Activated naive CD4-positive, alpha-beta T cell treated with anti-CD3 and anti-CD28 coated beads, Interleukin-2, amount 50 U/mL, for 24 hours (primary cell): ENCODE data around the gene CNTN5.

ENCODE experiments used
- H3K27ac Mint-ChIP-seq: one replicate; pipeline ENCODE4 v1.8.0; 2021; ENCODE audit warnings: mild to moderate bottlenecking, mixed read lengths
- H3K27me3 Mint-ChIP-seq: one replicate; pipeline ENCODE4 v1.8.0; 2021; ENCODE audit warnings: mixed read lengths
- H3K36me3 Mint-ChIP-seq: one replicate; pipeline ENCODE4 v1.8.0; 2021; ENCODE audit warnings: mixed read lengths
- H3K4me1 Mint-ChIP-seq: one replicate; pipeline ENCODE4 v1.8.0; 2021; ENCODE audit warnings: mixed read lengths
- H3K4me3 Mint-ChIP-seq: one replicate; pipeline ENCODE4 v1.8.0; 2021; ENCODE audit warnings: mild to moderate bottlenecking, mixed read lengths
- H3K9me3 Mint-ChIP-seq: one replicate; pipeline ENCODE4 v1.8.0; 2021; ENCODE audit warnings: mixed read lengths

Gene CNTN5

GRCh38 chr11:99631618-99632017, 610.9 kb downstream of the CNTN5 start:
- H3K36me3 Mint-ChIP-seq = no peaks in the 10 kb centered on the region
- H3K4me1 Mint-ChIP-seq = no peaks in the 10 kb centered on the region
- no peaks in the 10 kb centered on the region for H3K9me3 Mint-ChIP-seq
- no peak overlapping the region for H3K27ac Mint-ChIP-seq
- no peak overlapping the region for H3K4me3 Mint-ChIP-seq
- H3K27me3 Mint-ChIP-seq = no peaks in the 10 kb centered on the region

- Mint-ChIP-seq H3K27ac (no peak overlapping the region), H3K4me1 (no peaks in the 10 kb centered on the region), H3K36me3 (no peaks in the 10 kb centered on the region), H3K4me3 (no peak overlapping the region), H3K9me3 (no peaks in the 10 kb centered on the region), H3K27me3 (no peaks in the 10 kb centered on the region)
These were observed 612.2 kb downstream of the CNTN5 start for GRCh38 chr11:99632969-99633368.

DNA sequence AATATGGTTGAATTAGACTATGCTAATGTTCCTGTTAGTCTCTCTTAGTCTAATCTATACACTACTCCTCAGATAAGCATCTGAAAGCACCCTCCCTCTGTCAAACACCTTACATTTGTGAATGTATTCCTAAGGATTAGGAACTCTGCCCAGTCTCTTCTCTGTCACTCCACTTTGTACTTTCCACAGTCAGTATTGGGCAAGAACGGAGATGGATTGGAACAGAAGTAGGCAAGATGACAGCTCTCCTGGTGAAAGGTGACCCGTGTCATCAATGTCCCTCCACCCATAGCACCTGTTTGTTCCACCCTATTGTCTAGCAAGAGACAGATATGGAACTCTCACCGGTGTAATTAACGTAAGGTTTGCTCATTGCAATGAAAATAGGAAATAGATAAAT, 613.8 kb downstream of the CNTN5 start:
- Mint-ChIP-seq H3K27ac (no peak overlapping the region), H3K27me3 (no peaks in the 10 kb centered on the region), H3K4me1 (no peaks in the 10 kb centered on the region), H3K9me3 (no peaks in the 10 kb centered on the region), H3K36me3 (no peaks in the 10 kb centered on the region), H3K4me3 (no peak overlapping the region)

DNA sequence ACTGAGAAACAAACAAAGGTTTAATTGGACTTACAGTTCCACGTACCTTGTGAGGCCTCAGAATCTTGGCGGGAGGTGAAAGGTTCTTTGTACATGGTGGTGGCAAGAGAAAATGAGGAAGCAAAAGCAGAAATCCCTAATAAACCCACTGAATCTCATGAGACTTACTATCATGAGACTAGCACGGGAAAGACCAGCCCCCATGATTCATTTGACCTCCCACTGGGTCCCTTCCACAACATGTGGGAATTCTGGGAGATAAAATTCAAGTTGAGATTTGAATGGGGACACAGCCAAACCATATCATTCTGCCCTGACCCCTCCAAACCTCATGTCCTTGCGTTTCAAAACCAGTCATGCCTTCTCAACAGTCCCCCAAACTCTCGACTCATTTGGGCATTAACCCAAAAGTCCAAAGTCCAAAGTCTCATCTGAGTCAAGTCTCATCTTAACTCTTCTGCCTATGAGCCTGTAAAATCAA, 617.4 kb downstream of the CNTN5 start:
- no peaks in the 10 kb centered on the region for H3K4me1 Mint-ChIP-seq
- H3K27me3 Mint-ChIP-seq = no peaks in the 10 kb centered on the region
- peaks cover 12% of the 10 kb centered on the region for H3K9me3 Mint-ChIP-seq
- H3K4me3 Mint-ChIP-seq = no peak overlapping the region
- no peaks in the 10 kb centered on the region for H3K36me3 Mint-ChIP-seq
- no peak overlapping the region for H3K27ac Mint-ChIP-seq

DNA sequence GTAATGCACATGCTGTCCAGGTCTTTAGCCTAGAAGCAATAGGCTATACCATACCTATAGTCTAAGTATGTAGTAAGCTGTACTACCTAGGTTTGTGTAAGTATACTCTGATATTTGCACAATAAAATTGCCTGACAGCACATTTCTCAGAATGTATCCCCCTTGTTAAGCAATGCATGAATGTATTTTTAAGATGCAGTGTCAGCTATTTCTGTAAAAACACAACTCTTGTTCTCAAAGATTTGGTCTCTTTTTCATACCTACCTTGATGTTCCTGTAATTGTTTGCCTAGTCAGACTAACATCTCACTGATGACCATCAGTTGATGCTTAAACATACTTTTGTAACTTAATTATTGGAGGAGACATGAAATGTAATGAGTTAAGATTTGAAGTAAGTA, 619.9 kb downstream of the CNTN5 start:
- Mint-ChIP-seq H3K4me3 (no peak overlapping the region), H3K27ac (no peak overlapping the region), H3K9me3 (peaks cover 12% of the 10 kb centered on the region), H3K4me1 (no peaks in the 10 kb centered on the region), H3K36me3 (no peaks in the 10 kb centered on the region), H3K27me3 (no peaks in the 10 kb centered on the region)

- H3K27ac Mint-ChIP-seq = no peak overlapping the region
- H3K27me3 Mint-ChIP-seq = no peaks in the 10 kb centered on the region
- no peak overlapping the region for H3K4me3 Mint-ChIP-seq
- H3K36me3 Mint-ChIP-seq = no peaks in the 10 kb centered on the region
- peaks cover 17% of the 10 kb centered on the region for H3K9me3 Mint-ChIP-seq
- H3K4me1 Mint-ChIP-seq = no peaks in the 10 kb centered on the region
These were observed 625.2 kb downstream of the CNTN5 start for GRCh38 chr11:99645934-99646333.

DNA sequence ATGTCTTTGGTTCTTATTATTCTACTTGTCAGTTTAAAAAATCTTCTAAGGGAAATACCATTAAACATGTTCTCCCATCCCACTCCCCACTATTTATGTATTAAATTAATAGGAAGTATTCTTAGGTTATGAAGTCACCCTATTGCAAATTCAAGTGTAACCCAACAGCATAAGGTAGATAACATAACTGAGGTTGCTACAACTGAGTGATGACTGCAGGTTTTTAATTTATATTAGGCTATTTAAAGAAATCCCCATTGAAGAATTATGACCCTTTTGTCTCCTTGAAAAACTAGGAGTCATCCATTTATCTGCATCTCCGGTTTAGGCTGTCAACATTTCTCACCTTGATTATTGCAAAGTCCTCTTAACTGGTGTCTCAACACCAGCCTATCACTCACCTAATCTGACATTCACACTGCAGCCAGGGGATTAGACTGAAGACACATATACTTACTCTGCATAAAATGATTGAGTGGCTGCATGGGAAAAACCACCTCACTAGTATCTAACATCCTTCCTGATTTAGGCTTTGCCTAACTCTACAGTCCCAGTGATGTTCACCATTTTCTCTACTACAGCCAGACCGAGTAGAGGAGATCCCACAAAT, 649.4 kb downstream of the CNTN5 start:
- Mint-ChIP-seq H3K4me3 (no peak overlapping the region), H3K9me3 (peaks cover 18% of the 10 kb centered on the region), H3K27me3 (no peaks in the 10 kb centered on the region), H3K4me1 (no peaks in the 10 kb centered on the region), H3K36me3 (no peaks in the 10 kb centered on the region), H3K27ac (no peak overlapping the region)

DNA sequence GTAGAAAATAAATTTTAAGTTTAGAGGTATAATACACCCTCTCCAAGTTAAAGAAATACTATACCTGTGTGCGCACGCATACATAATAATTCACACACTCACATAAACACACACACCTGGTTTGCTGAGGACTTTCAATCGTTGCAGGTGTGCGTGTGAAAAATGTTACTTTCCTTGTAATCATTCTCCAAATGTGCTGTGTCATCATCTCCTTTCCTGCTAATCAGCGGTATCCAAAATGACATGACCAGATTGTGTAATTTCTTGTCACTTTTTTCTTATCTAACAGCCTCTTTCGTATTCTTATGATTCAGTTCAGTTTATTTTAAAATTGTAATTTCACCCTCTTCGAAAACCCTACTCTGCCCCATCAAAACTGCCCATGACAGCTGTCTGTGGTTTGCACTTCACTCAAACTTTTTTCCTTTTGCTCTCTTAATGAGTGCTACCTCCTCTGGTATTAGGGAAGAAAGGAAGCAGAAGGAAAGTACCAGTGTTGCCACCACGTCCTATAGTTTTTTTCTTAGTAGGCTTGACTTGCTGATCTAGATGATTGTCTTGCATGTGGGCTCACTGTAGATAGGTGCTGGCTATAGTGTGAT, 651.2 kb downstream of the CNTN5 start:
- no peak overlapping the region for H3K27ac Mint-ChIP-seq
- no peak overlapping the region for H3K4me3 Mint-ChIP-seq
- H3K36me3 Mint-ChIP-seq = no peaks in the 10 kb centered on the region
- H3K4me1 Mint-ChIP-seq = no peaks in the 10 kb centered on the region
- no peaks in the 10 kb centered on the region for H3K27me3 Mint-ChIP-seq
- H3K9me3 Mint-ChIP-seq = peaks cover 17% of the 10 kb centered on the region

- peaks cover 11% of the 10 kb centered on the region for H3K9me3 Mint-ChIP-seq
- H3K27me3 Mint-ChIP-seq = no peaks in the 10 kb centered on the region
- H3K36me3 Mint-ChIP-seq = no peaks in the 10 kb centered on the region
- no peak overlapping the region for H3K27ac Mint-ChIP-seq
- H3K4me1 Mint-ChIP-seq = no peaks in the 10 kb centered on the region
- no peak overlapping the region for H3K4me3 Mint-ChIP-seq
These were observed 655.5 kb downstream of the CNTN5 start for GRCh38 chr11:99676292-99676691.

DNA sequence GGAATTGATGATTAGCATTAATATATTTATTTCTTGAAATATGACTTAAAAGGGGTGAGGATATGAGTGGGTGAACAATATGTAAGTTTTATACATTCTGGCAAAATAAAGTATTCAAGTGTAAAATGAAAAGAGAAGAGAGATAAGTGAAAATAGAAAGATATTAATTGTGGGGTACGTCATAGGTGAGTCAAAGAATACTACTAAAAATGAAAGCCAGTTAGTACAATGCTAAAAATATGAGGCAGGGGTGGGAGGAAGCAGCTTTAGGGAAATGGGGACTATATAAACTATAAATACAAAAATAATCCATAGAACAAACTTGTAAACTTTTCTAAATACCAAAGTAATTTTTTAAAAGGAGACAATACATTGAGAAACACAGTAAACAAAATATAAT, 661.4 kb downstream of the CNTN5 start:
- peaks cover 4% of the 10 kb centered on the region for H3K9me3 Mint-ChIP-seq
- H3K27ac Mint-ChIP-seq = no peak overlapping the region
- no peaks in the 10 kb centered on the region for H3K36me3 Mint-ChIP-seq
- no peaks in the 10 kb centered on the region for H3K27me3 Mint-ChIP-seq
- no peak overlapping the region for H3K4me3 Mint-ChIP-seq
- H3K4me1 Mint-ChIP-seq = no peaks in the 10 kb centered on the region

DNA sequence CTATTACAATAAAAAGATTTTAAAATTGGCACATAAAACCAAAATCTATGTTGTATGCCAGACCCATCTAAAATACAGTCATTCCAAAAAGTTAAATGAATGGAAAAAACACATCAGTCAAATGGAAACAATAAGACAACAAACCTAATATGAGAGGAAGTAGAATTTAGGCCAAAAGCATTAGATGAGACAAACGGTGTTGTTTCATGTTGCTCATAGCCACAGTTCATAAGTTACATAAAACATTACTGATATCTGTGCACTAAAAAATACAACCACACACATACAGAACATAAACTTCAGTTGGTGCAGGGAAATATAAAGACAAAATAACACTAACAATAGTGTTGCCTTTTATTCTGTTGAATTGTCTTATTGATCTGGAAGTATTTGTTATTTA, 661.9 kb downstream of the CNTN5 start:
- Mint-ChIP-seq H3K36me3 (no peaks in the 10 kb centered on the region), H3K27me3 (no peaks in the 10 kb centered on the region), H3K27ac (no peak overlapping the region), H3K4me1 (no peaks in the 10 kb centered on the region), H3K4me3 (no peak overlapping the region), H3K9me3 (peaks cover 4% of the 10 kb centered on the region)

DNA sequence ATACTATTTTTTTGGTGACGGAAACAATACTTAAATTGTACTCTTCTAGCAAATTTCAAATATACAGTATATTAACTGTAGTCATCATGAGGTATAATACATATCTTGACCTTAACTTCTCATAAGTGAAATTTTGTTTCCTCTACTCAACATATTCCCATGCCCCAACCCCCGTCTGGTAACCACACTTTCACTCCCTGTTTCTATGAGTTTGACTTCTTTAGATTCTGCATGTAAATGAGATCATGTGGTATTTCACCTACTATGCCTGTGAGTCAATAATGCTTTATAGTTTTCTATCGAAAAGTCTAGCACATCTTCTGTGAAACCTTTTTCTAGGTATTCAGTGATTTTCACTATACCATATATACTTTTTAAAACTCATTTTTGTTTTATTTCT, 663.2 kb downstream of the CNTN5 start:
- H3K4me3 Mint-ChIP-seq = no peak overlapping the region
- no peaks in the 10 kb centered on the region for H3K27me3 Mint-ChIP-seq
- no peak overlapping the region for H3K27ac Mint-ChIP-seq
- no peaks in the 10 kb centered on the region for H3K36me3 Mint-ChIP-seq
- H3K9me3 Mint-ChIP-seq = peaks cover 8% of the 10 kb centered on the region
- H3K4me1 Mint-ChIP-seq = no peaks in the 10 kb centered on the region

- no peaks in the 10 kb centered on the region for H3K4me1 Mint-ChIP-seq
- H3K9me3 Mint-ChIP-seq = peaks cover 18% of the 10 kb centered on the region
- H3K36me3 Mint-ChIP-seq = no peaks in the 10 kb centered on the region
- H3K27me3 Mint-ChIP-seq = no peaks in the 10 kb centered on the region
- H3K4me3 Mint-ChIP-seq = no peak overlapping the region
- no peak overlapping the region for H3K27ac Mint-ChIP-seq
These were observed 666.1 kb downstream of the CNTN5 start for GRCh38 chr11:99686838-99687237.

GRCh38 chr11:99687320-99687719, 666.6 kb downstream of the CNTN5 start:
- H3K4me3 Mint-ChIP-seq = no peak overlapping the region
- peaks cover 18% of the 10 kb centered on the region for H3K9me3 Mint-ChIP-seq
- H3K4me1 Mint-ChIP-seq = no peaks in the 10 kb centered on the region
- H3K36me3 Mint-ChIP-seq = no peaks in the 10 kb centered on the region
- no peaks in the 10 kb centered on the region for H3K27me3 Mint-ChIP-seq
- H3K27ac Mint-ChIP-seq = no peak overlapping the region

GRCh38 chr11:99693941-99694492, 673.3 kb downstream of the CNTN5 start:
- H3K27me3 Mint-ChIP-seq = no peaks in the 10 kb centered on the region
- H3K9me3 Mint-ChIP-seq = peaks cover 20% of the 10 kb centered on the region
- H3K36me3 Mint-ChIP-seq = no peaks in the 10 kb centered on the region
- H3K27ac Mint-ChIP-seq = no peak overlapping the region
- H3K4me1 Mint-ChIP-seq = no peaks in the 10 kb centered on the region
- H3K4me3 Mint-ChIP-seq = no peak overlapping the region

GRCh38 chr11:99695106-99695505, 674.4 kb downstream of the CNTN5 start:
- Mint-ChIP-seq H3K27me3 (no peaks in the 10 kb centered on the region), H3K4me1 (no peaks in the 10 kb centered on the region), H3K9me3 (peaks cover 20% of the 10 kb centered on the region), H3K36me3 (no peaks in the 10 kb centered on the region), H3K27ac (no peak overlapping the region), H3K4me3 (no peak overlapping the region)

DNA sequence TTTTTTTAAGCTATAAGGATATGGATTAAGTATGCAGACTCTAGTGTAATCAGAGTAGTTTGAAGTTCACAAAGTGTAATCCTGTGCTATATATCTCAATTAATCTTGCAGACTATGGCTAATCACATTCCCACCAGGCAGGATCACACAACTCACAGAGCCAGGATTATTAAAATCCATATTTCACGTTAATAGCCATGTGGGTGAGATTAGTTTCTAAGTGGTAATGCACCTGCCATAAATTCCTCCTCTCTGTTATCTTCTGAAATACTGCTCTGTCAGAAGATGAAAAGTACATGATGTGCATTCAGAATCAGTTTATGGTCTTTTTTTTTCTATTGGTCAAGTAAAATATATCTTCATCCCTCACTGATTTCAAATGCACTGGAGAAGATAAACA, 686.1 kb downstream of the CNTN5 start:
- Mint-ChIP-seq H3K36me3 (no peaks in the 10 kb centered on the region), H3K27me3 (no peaks in the 10 kb centered on the region), H3K4me1 (no peaks in the 10 kb centered on the region), H3K4me3 (no peak overlapping the region), H3K9me3 (no peaks in the 10 kb centered on the region), H3K27ac (no peak overlapping the region)
